Endothelial cell (in vitro differentiated cells): ENCODE results near the gene CLPX. TPM values are rescaled to one million over a fixed set of nuclear protein-coding genes. Genes with fewer than 3 reads are reported as not detected.

Source experiments
- DNase-seq: peaks from one replicate; pipeline ENCODE4 v3.0.0; 2021; ENCODE audit warnings: low spot score
- H3K27ac Mint-ChIP-seq: one replicate; pipeline ENCODE4 v1.8.0; 2021; ENCODE audit warnings: mixed read lengths, inconsistent platforms; ENCODE audit not compliant: unreplicated experiment
- H3K27me3 Mint-ChIP-seq: one replicate; pipeline ENCODE4 v1.8.0; 2021; ENCODE audit warnings: mild to moderate bottlenecking, moderate library complexity, mixed read lengths, inconsistent platforms; ENCODE audit not compliant: unreplicated experiment
- H3K36me3 Mint-ChIP-seq: one replicate; pipeline ENCODE4 v1.8.0; 2021; ENCODE audit warnings: mild to moderate bottlenecking, low read depth, mixed read lengths, inconsistent platforms; ENCODE audit not compliant: unreplicated experiment
- H3K4me1 Mint-ChIP-seq: one replicate; pipeline ENCODE4 v1.8.0; 2021; ENCODE audit warnings: mild to moderate bottlenecking, mixed read lengths, inconsistent platforms; ENCODE audit not compliant: unreplicated experiment
- H3K4me3 Mint-ChIP-seq: one replicate; pipeline ENCODE4 v1.8.0; 2021; ENCODE audit warnings: mild to moderate bottlenecking, mixed read lengths, inconsistent platforms; ENCODE audit not compliant: unreplicated experiment
- H3K9me3 Mint-ChIP-seq: one replicate; pipeline ENCODE4 v1.8.0; 2021; ENCODE audit warnings: mixed read lengths, inconsistent platforms; ENCODE audit not compliant: unreplicated experiment
- total RNA-seq: library from RNA; stranded (reverse); fragmentation: NEBNext Ultra II Directional; extraction: Animal tissue kit (Norgen Biotek cat#: 25700); gene quantifications from one replicate; pipeline ENCODE4 v1.2.1, GENCODE V29; 2021; ENCODE audit not compliant: unreplicated experiment
- TF ChIP-seq, protein P1 (sequence below): fragments of 200-600 bp; sonication (generic); IDR thresholded peaks from one replicate; pipeline ENCODE4 v1.5.0; 2021; ENCODE audit warnings: antibody characterized with exemption; ENCODE audit not compliant: unreplicated experiment

CLPX gene
- total RNA-seq, 1 donor from 2014 or later = 52.1 TPM

DNA sequence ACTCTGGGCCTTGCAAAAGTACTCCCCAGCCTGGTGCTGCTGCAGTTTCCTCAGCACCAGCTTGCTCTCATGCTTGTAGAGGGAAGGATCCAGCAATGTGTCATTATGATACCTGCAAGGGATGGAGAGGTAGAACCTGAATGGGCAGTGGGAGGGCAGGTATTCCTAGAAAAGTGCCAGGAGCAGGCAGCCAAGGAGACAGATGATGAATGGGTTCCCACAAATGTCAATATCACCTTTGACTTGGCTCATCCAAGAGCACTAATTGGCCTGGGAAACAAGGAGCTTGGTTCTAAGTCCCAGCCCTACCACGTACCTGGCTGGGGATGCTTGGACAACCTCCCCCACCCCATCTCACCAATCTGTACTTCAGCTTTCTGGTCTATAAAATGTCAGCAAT, 16.8 kb upstream of the CLPX start:
- Mint-ChIP-seq H3K4me3 (no peak overlapping the region), H3K4me1 (no peaks in the 10 kb centered on the region), H3K27me3 (peaks cover 2% of the 10 kb centered on the region), H3K36me3 (no peaks in the 10 kb centered on the region), H3K27ac (no peak overlapping the region), H3K9me3 (no peaks in the 10 kb centered on the region)
- DNase-seq = no peak
- TF ChIP-seq, protein P1, sequence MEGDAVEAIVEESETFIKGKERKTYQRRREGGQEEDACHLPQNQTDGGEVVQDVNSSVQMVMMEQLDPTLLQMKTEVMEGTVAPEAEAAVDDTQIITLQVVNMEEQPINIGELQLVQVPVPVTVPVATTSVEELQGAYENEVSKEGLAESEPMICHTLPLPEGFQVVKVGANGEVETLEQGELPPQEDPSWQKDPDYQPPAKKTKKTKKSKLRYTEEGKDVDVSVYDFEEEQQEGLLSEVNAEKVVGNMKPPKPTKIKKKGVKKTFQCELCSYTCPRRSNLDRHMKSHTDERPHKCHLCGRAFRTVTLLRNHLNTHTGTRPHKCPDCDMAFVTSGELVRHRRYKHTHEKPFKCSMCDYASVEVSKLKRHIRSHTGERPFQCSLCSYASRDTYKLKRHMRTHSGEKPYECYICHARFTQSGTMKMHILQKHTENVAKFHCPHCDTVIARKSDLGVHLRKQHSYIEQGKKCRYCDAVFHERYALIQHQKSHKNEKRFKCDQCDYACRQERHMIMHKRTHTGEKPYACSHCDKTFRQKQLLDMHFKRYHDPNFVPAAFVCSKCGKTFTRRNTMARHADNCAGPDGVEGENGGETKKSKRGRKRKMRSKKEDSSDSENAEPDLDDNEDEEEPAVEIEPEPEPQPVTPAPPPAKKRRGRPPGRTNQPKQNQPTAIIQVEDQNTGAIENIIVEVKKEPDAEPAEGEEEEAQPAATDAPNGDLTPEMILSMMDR = no peak

DNA sequence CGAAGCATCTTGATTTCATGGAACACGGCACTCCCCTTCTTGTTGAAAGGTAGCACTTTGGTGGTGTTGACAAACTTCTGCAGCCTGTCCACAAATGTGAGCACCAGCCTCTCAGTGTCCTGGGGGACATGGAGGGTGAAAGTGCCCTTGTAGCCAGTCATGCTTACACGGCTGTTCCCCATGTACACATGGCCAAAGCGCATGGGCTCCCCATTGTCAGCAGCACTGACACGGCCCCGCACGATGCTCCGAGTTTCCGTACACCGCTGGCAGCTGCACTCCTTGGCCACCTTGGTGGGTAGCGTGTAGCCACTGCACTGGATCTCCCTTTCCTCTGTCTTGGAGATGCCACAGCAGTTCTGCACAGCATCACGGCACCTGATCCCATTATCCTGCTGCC, 13.4 kb upstream of the CLPX start:
- no peaks in the 10 kb centered on the region for H3K36me3 Mint-ChIP-seq
- TF ChIP-seq, protein P1 = no peak
- H3K27ac Mint-ChIP-seq = no peak overlapping the region
- no peaks in the 10 kb centered on the region for H3K4me1 Mint-ChIP-seq
- no peaks in the 10 kb centered on the region for H3K9me3 Mint-ChIP-seq
- no peak overlapping the region for H3K4me3 Mint-ChIP-seq
- H3K27me3 Mint-ChIP-seq = peaks cover 2% of the 10 kb centered on the region
- DNase-seq = no peak

DNA sequence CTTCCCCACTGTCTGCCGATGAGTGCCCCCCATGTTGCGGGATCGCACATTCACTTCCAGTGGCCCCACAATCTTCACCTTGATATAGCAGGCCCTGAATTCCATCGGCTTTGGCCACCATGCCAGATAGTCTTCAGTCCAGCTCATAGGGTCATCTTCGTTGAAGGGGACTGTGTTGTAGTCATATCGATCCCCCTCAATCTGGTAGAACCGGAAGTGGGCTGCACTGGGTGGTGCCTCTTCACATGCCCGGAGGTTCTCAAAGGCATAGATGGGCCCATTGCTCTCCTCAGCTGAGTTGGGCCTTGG, 12.1 kb upstream of the CLPX start:
- Mint-ChIP-seq H3K27me3 (peaks cover 2% of the 10 kb centered on the region), H3K4me1 (no peaks in the 10 kb centered on the region), H3K9me3 (no peaks in the 10 kb centered on the region), H3K36me3 (no peaks in the 10 kb centered on the region), H3K27ac (no peak overlapping the region), H3K4me3 (no peak overlapping the region)
- TF ChIP-seq, protein P1 = no peak
- no peak for DNase-seq

DNA sequence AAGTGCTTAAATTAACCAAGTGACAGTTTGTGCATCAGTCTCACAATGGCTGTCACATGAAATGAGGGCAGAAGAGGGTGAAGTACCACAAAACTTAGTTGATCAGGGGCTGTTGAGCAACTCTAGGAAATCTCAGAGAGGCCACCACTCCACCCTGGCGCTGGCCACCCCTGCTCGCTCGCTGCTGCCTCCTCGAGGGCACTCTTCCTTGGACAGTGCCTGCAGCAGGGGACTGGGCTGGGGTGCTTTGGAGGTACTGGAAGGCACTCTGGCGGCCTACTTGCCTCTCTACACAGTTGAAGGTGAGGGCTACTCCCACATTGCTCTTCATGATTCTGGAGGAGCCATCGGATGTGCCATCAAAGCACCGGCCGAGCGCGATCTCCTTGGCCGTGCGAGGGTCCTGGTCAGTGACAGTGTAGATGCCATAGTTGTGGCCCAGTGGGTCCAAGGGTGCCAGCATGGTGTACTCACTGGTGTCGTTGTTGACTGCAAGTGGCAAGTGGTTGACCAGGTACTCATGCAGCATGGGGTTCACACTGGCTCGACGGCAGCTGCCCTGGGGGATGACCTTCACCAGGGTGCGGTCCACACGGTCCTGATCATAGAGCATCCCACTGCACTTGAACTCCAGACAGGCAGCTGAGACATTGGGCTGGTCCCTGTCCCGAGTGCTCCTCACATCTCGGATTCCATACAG, 11.6 kb upstream of the CLPX start:
- Mint-ChIP-seq H3K4me1 (no peaks in the 10 kb centered on the region), H3K27me3 (peaks cover 3% of the 10 kb centered on the region), H3K9me3 (no peaks in the 10 kb centered on the region), H3K4me3 (no peak overlapping the region), H3K36me3 (no peaks in the 10 kb centered on the region), H3K27ac (no peak overlapping the region)
- TF ChIP-seq, protein P1 = no peak
- DNase-seq = no peak

DNA sequence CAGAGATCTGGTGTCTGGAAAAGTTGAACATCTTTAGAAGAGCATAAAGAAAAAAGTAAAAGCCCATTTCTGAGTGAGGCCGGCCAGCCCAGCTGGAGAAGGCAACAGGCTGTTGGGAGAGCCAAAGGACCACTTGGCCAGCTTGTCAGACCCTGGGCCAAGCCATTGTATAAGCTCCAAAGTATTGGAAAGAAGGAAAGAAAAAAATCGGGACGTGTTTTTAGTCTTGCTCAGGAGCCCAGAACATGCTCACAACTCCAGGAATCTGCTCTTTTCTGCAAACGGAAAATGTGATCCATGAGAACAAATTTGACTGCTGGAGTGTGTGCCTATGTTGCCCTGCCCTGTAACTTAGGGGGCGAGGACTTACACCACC, 10.4 kb upstream of the CLPX start:
- Mint-ChIP-seq H3K27me3 (peaks cover 1% of the 10 kb centered on the region), H3K4me3 (no peak overlapping the region)

More for the DNA sequence above, 10.4 kb upstream of the CLPX start:
- H3K9me3 Mint-ChIP-seq = no peaks in the 10 kb centered on the region
- no peak for DNase-seq
- TF ChIP-seq, protein P1 = no peak
- no peak overlapping the region for H3K27ac Mint-ChIP-seq
- no peaks in the 10 kb centered on the region for H3K36me3 Mint-ChIP-seq
- no peaks in the 10 kb centered on the region for H3K4me1 Mint-ChIP-seq
